ENCODE results near the gene ITPKC. TPM values are rescaled to one million over a fixed set of nuclear protein-coding genes. Genes with fewer than 3 reads are reported as not detected.
A peak's percentile ranks its signal among the peaks of the same experiment; 100 is the strongest.

ITPKC gene
- total and polyA plus RNA-seq, 8 donors = 10.2 to 25.6 (median 13.7) TPM

DNA sequence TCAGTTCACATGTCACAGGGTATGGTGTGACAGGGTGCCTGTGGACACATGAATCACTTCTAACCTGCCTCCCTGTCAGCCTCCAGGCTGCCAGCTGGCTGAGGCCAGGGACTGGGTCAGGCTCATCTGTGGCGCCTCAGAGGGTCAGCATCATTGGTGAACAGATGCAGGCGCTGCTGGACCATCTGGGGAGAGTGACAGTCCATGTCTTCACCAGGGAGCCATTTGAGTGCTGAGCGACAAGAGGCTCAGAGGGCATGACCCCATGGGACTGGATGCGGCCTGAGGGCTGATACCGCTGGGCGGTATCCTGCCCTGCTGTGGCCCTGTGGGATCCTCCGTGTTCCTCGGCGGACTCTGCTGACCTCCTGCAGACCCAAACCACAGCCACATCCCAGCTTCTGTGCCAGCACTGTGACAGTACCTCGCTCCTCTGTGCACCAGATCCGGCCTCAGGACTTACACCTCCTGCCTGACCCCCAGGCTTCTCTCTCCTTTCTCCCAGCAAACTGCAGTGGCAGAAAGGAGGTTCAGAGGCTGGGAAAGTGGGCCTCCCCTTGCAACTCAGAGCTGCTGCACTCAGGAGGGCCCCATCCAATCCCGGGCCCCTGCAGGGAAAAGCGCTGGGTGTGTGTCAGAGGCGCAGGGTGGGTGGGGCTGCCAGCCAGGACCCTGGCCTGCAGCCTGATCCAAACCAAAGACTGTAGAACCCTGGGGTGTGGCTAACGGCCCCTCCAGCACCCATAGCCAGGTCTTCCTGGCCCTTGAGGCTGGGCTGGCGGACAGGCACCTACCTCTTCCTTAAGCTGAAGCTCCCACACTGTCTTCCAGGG lies 23.2 kb downstream of the ITPKC start:
- no peak for TF ChIP-seq CTCF (IDR thresholded peaks at IDR 0.05)
- Histone ChIP-seq H3K27ac (peak overlapping the region; percentile 19 to 33), H3K9me3 (no peaks in the 10 kb centered on the region), H3K36me3 (peaks cover 0 to 75% of the 10 kb centered on the region in 2 donors), H3K4me3 (no peak overlapping the region), H3K4me1 (peaks cover 0 to under 1% of the 10 kb centered on the region in 2 donors), H3K27me3 (no peaks in the 10 kb centered on the region)
- ATAC-seq (no peak), DNase-seq (no peak)
- intact Hi-C loops (cut with DNase I) = no loop called here

GRCh38 chr19:40740747-40741146 lies 23.8 kb downstream of the ITPKC start:
- Histone ChIP-seq H3K27ac (peak overlapping the region; percentile 19 to 33), H3K27me3 (no peaks in the 10 kb centered on the region), H3K9me3 (no peaks in the 10 kb centered on the region), H3K4me3 (no peak overlapping the region), H3K4me1 (peaks cover 0 to 6% of the 10 kb centered on the region in 2 donors), H3K36me3 (peaks cover 0 to 68% of the 10 kb centered on the region in 2 donors)
- intact Hi-C loops (cut with DNase I) = no loop called here
- no peak for TF ChIP-seq CTCF (IDR thresholded peaks at IDR 0.05)
- peak in 1 of 4 donors; percentile 45 for DNase-seq
- no peak for ATAC-seq

GRCh38 chr19:40741527-40742390 lies 24.8 kb downstream of the ITPKC start:
- Histone ChIP-seq H3K4me3 (no peak overlapping the region), H3K4me1 (peaks cover 0 to 6% of the 10 kb centered on the region in 2 donors), H3K27ac (no peak overlapping the region), H3K9me3 (no peaks in the 10 kb centered on the region), H3K36me3 (peaks cover 0 to 58% of the 10 kb centered on the region in 2 donors), H3K27me3 (no peaks in the 10 kb centered on the region)
- intact Hi-C loops (cut with DNase I) = no loop called here
- no peak for TF ChIP-seq CTCF (IDR thresholded peaks at IDR 0.05)
- DNase-seq (no peak), ATAC-seq (no peak)

GRCh38 chr19:40742477-40742876 lies 25.6 kb downstream of the ITPKC start:
- TF ChIP-seq CTCF (IDR thresholded peaks at IDR 0.05) = no peak
- DNase-seq (no peak), ATAC-seq (no peak)
- H3K36me3 ChIP-seq = peaks cover 0 to 51% of the 10 kb centered on the region in 2 donors
- no peaks in the 10 kb centered on the region for H3K27me3 ChIP-seq
- H3K4me1 ChIP-seq = peaks cover 0 to 6% of the 10 kb centered on the region in 2 donors
- H3K4me3 ChIP-seq = no peak overlapping the region
- H3K9me3 ChIP-seq = no peaks in the 10 kb centered on the region
- intact Hi-C loops (cut with DNase I) = no loop called here
- no peak overlapping the region for H3K27ac ChIP-seq

- Histone ChIP-seq H3K27ac (no peak overlapping the region), H3K4me1 (peaks cover under 1 to 10% of the 10 kb centered on the region in 2 donors), H3K27me3 (no peaks in the 10 kb centered on the region), H3K9me3 (no peaks in the 10 kb centered on the region), H3K4me3 (no peak overlapping the region), H3K36me3 (peaks cover 0 to 47% of the 10 kb centered on the region in 2 donors)
- intact Hi-C loops (cut with DNase I) = no loop called here
- DNase-seq (no peak), ATAC-seq (no peak)
- no peak for TF ChIP-seq CTCF (IDR thresholded peaks at IDR 0.05)
These were observed 26.0 kb downstream of the ITPKC start for GRCh38 chr19:40742886-40743285.

Data from left lung (tissue), 10 donors.